ENCODE results near the gene SAAL1. TPM values are rescaled to one million over a fixed set of nuclear protein-coding genes. Genes with fewer than 3 reads are reported as not detected.

SAAL1 gene
- total RNA-seq, 1 experiment from 2014 or later = 43.5 TPM

DNA sequence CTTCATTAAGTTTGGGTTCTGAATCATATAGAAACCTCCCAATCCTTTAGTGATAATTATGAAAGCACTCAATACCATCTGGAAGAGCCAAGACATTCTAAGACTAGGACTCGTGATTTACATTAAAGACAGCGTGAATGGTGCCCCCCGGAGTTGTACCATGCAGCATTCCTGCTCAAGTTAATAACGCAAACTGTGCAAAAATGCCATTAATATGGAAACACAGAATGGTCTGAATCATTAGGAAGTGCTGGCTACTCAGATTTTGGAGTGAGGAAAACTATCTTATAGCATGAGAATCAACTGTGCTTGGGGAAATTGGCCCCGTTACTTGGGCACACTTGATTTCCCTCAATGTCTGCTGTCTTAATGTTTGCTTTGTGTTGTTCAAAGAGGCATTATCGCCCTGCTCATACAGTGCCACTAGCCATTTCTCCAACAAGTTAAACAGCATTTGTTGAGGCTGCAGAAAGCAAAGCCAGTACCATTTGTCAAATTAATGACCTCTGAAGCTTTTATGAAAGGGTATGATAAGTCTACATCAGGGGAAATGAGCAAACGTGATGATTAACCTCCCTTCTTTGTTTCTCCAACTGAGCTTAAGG is 41.3 kb downstream of the SAAL1 start:
- Histone ChIP-seq H2AK5ac (ENCODE audit: insufficient read length, low read length) (no peak overlapping the region), H2BK15ac (ENCODE audit: low read depth, low read length) (no peak overlapping the region), H4K5ac (ENCODE audit: insufficient read length, low read depth, low read length) (no peak overlapping the region), H3K27ac (ENCODE audit: insufficient read length, low read depth, low read length) (no peak overlapping the region), H3K4me1 (ENCODE audit: insufficient read depth, low read length) (no peaks in the 10 kb centered on the region), H4K8ac (replicated peaks; ENCODE audit: insufficient read length, low read depth, low read length) (no peak overlapping the region), H4K20me1 (ENCODE audit: control insufficient read depth, insufficient read depth, insufficient read length) (no peaks in the 10 kb centered on the region), H3K79me1 (ENCODE audit: insufficient read depth, low read depth, low read length, poor library complexity, severe bottlenecking) (no peaks in the 10 kb centered on the region), H2BK12ac (ENCODE audit: insufficient read length, low read depth, low read length) (no peak overlapping the region), H2BK5ac (ENCODE audit: insufficient read length, low read length) (no peak overlapping the region), H3K14ac (ENCODE audit: insufficient read depth, low read length) (no peak overlapping the region), H3K79me2 (ENCODE audit: insufficient read depth, low read length) (no peaks in the 10 kb centered on the region), H2AFZ (ENCODE audit: low read length) (no peak overlapping the region), H3K56ac (ENCODE audit: insufficient read length, low read depth, low read length) (no peak overlapping the region), H3K23me2 (ENCODE audit: insufficient read length, low read depth, low read length, poor library complexity, severe bottlenecking) (no peaks in the 10 kb centered on the region), H3T11ph (ENCODE audit: low read length) (no peak overlapping the region), H4K91ac (ENCODE audit: insufficient read length, low read depth, low read length) (no peak overlapping the region), H3K23ac (ENCODE audit: insufficient read length, low read depth, low read length) (no peak overlapping the region), H2BK120ac (ENCODE audit: low read depth, low read length, poor library complexity, severe bottlenecking) (no peak overlapping the region), H3K9ac (ENCODE audit: extremely low read depth, insufficient read length, low read length) (no peak overlapping the region), H3K27me3 (ENCODE audit: insufficient read depth, low read length) (no peaks in the 10 kb centered on the region), H3K9me3 (ENCODE audit: control insufficient read depth, low read depth, low read length) (no peaks in the 10 kb centered on the region), H2BK20ac (ENCODE audit: low read depth, low read length, poor library complexity, severe bottlenecking) (no peak overlapping the region), H3K4ac (ENCODE audit: low read depth, low read length) (no peak overlapping the region), H3K4me2 (ENCODE audit: insufficient read depth, insufficient read length, low read length) (no peak overlapping the region), H3K18ac (ENCODE audit: insufficient read length, low read depth, low read length) (no peak overlapping the region)
- 0 out of 4 replicates have a peak, but pooled peaks cover 0 to 2% of the 10 kb centered on the region in 2 experiments for H3K4me1 Mint-ChIP-seq
- H3K27ac Mint-ChIP-seq = no peak overlapping the region
- H3K36me3 Mint-ChIP-seq (ENCODE audit: insufficient read depth in 1 of 3, low read depth in 3 of 3) = no peaks in the 10 kb centered on the region
- no CpG with 5 or more reads among the region's 7 CpGs for WGBS (ENCODE audit: extremely low coverage, insufficient read length, low lambda C conversion rate)
- DNase-seq = no peak
- H3K4me3 Mint-ChIP-seq = no peak overlapping the region
- H3K27me3 Mint-ChIP-seq (ENCODE audit: low read depth) = no peaks in the 10 kb centered on the region
- H3K9me3 Mint-ChIP-seq = no peaks in the 10 kb centered on the region
- no peak for TF ChIP-seq CTCF (conservative IDR thresholded peaks at IDR 0.05)

All from H9 (cell line).